ENCODE data around the gene NDRG4.
"Not testable (repeated sequence)": the region's sequence is repeated elsewhere in the genome, so short reads cannot be mapped to it uniquely, and the experiment has no call there.

NDRG4 gene

GRCh38 chr16:58472827-58473226, 27.1 kb upstream of the NDRG4 start:
- no peaks in the 10 kb centered on the region for H3K9me3 ChIP-seq (ENCODE audit: low read length)
- H2AFZ ChIP-seq (ENCODE audit: low read depth, low read length) = no peak overlapping the region
- H3K27me3 ChIP-seq (ENCODE audit: insufficient read depth, low read length) = peaks cover 35% of the 10 kb centered on the region
- H3K4me3 ChIP-seq (ENCODE audit: low read length) = no peak overlapping the region
- H3K36me3 ChIP-seq (ENCODE audit: insufficient read depth, low read length) = no peaks in the 10 kb centered on the region
- H3K4me1 ChIP-seq (ENCODE audit: insufficient read depth, low read length) = no peaks in the 10 kb centered on the region

GRCh38 chr16:58474296-58474695, 25.6 kb upstream of the NDRG4 start:
- H3K4me3 ChIP-seq (ENCODE audit: low read length) = no peak overlapping the region
- no peak overlapping the region for H2AFZ ChIP-seq (ENCODE audit: low read depth, low read length)
- H3K27me3 ChIP-seq (ENCODE audit: insufficient read depth, low read length) = peaks cover 30% of the 10 kb centered on the region
- H3K4me1 ChIP-seq (ENCODE audit: insufficient read depth, low read length) = no peaks in the 10 kb centered on the region
- no peaks in the 10 kb centered on the region for H3K9me3 ChIP-seq (ENCODE audit: low read length)
- H3K36me3 ChIP-seq (ENCODE audit: insufficient read depth, low read length) = no peaks in the 10 kb centered on the region

DNA sequence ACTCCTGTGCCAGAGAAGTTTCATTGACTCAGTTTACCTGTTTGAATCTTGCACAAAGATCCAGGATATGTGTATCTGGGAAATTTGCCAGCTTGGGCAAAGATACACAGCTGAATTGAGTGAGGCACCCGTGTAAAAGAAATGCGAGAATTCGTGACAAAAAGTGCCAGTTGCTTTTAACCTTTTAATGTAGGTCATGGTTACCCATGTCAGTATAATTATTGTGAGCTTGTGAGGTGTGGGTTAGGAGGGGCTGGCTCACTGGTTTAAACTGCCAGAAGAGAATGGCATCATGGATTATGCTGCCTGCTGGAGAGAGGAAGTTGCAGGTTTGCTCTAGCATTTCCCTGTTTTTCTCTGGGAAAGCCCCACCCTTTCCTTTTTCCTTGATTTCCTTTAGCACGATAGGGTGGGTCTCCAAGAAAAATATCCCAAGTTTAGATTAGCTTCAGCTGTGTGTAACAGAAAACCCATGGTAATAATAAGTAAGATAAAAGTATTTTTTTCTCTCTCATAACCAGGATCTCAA, 24.8 kb upstream of the NDRG4 start:
- Histone ChIP-seq H3K4me1 (ENCODE audit: insufficient read depth, low read length) (no peaks in the 10 kb centered on the region), H3K9me3 (ENCODE audit: low read length) (no peaks in the 10 kb centered on the region), H2AFZ (ENCODE audit: low read depth, low read length) (no peak overlapping the region), H3K27me3 (ENCODE audit: insufficient read depth, low read length) (peaks cover 26% of the 10 kb centered on the region), H3K36me3 (ENCODE audit: insufficient read depth, low read length) (no peaks in the 10 kb centered on the region), H3K4me3 (ENCODE audit: low read length) (no peak overlapping the region)

DNA sequence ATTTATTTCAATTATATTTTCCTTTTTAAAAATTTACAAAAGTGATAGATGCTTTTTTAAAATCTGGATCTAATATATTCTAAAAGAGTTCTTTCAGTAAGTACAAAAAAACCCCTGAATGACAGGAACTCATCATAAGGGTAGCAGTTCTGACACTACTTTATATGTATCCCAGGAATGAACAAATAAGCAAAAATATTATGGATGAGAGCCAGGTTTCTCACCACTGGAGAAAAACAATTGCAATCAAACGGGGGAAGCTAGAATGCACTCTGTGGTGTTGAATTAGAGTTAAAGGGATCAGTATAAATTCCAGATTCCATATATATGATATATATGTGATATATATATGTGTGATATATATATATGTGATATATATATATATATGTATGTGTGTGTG, 23.2 kb upstream of the NDRG4 start:
- Histone ChIP-seq H2AFZ (ENCODE audit: low read depth, low read length) (no peak overlapping the region), H3K27me3 (ENCODE audit: insufficient read depth, low read length) (peaks cover 29% of the 10 kb centered on the region), H3K36me3 (ENCODE audit: insufficient read depth, low read length) (no peaks in the 10 kb centered on the region), H3K4me1 (ENCODE audit: insufficient read depth, low read length) (no peaks in the 10 kb centered on the region), H3K9me3 (ENCODE audit: low read length) (no peaks in the 10 kb centered on the region), H3K4me3 (ENCODE audit: low read length) (no peak overlapping the region)

- Histone ChIP-seq H3K27me3 (ENCODE audit: insufficient read depth, low read length) (peaks cover 17% of the 10 kb centered on the region), H3K36me3 (ENCODE audit: insufficient read depth, low read length) (no peaks in the 10 kb centered on the region), H3K4me3 (ENCODE audit: low read length) (no peak overlapping the region), H2AFZ (ENCODE audit: low read depth, low read length) (no peak overlapping the region), H3K9me3 (ENCODE audit: low read length) (no peaks in the 10 kb centered on the region), H3K4me1 (ENCODE audit: insufficient read depth, low read length) (no peaks in the 10 kb centered on the region)
These were observed 21.5 kb upstream of the NDRG4 start for GRCh38 chr16:58478427-58478826.

- H3K4me3 ChIP-seq (ENCODE audit: low read length) = no peak overlapping the region
- no peaks in the 10 kb centered on the region for H3K9me3 ChIP-seq (ENCODE audit: low read length)
- H2AFZ ChIP-seq (ENCODE audit: low read depth, low read length) = no peak overlapping the region
- no peaks in the 10 kb centered on the region for H3K36me3 ChIP-seq (ENCODE audit: insufficient read depth, low read length)
- H3K4me1 ChIP-seq (ENCODE audit: insufficient read depth, low read length) = peaks cover 12% of the 10 kb centered on the region
- H3K27me3 ChIP-seq (ENCODE audit: insufficient read depth, low read length) = peaks cover 6% of the 10 kb centered on the region
These were observed 18.6 kb upstream of the NDRG4 start for GRCh38 chr16:58481226-58481869.

GRCh38 chr16:58481931-58482330, 18.0 kb upstream of the NDRG4 start:
- H3K4me1 ChIP-seq (ENCODE audit: insufficient read depth, low read length) = peaks cover 12% of the 10 kb centered on the region

GRCh38 chr16:58485184-58485887, 14.6 kb upstream of the NDRG4 start:
- Histone ChIP-seq H3K4me1 (ENCODE audit: insufficient read depth, low read length) (peaks cover 12% of the 10 kb centered on the region), H2AFZ (ENCODE audit: low read depth, low read length) (no peak overlapping the region), H3K36me3 (ENCODE audit: insufficient read depth, low read length) (no peaks in the 10 kb centered on the region), H3K9me3 (ENCODE audit: low read length) (no peaks in the 10 kb centered on the region), H3K4me3 (ENCODE audit: low read length) (no peak overlapping the region), H3K27me3 (ENCODE audit: insufficient read depth, low read length) (peaks cover 5% of the 10 kb centered on the region)

More at GRCh38 chr16:58481931-58482330, 18.0 kb upstream of the NDRG4 start:
- Histone ChIP-seq H3K27me3 (ENCODE audit: insufficient read depth, low read length) (peaks cover 6% of the 10 kb centered on the region), H2AFZ (ENCODE audit: low read depth, low read length) (no peak overlapping the region), H3K36me3 (ENCODE audit: insufficient read depth, low read length) (no peaks in the 10 kb centered on the region), H3K4me3 (ENCODE audit: low read length) (no peak overlapping the region), H3K9me3 (ENCODE audit: low read length) (no peaks in the 10 kb centered on the region)

- Histone ChIP-seq H3K4me3 (ENCODE audit: low read length) (no peak overlapping the region), H3K36me3 (ENCODE audit: insufficient read depth, low read length) (no peaks in the 10 kb centered on the region), H2AFZ (ENCODE audit: low read depth, low read length) (no peak overlapping the region), H3K27me3 (ENCODE audit: insufficient read depth, low read length) (no peaks in the 10 kb centered on the region), H3K4me1 (ENCODE audit: insufficient read depth, low read length) (peaks cover 20% of the 10 kb centered on the region), H3K9me3 (ENCODE audit: low read length) (no peaks in the 10 kb centered on the region)
These were observed 12.2 kb upstream of the NDRG4 start for GRCh38 chr16:58487566-58488351.

GRCh38 chr16:58488531-58488930, 11.4 kb upstream of the NDRG4 start:
- no peak overlapping the region for H3K4me3 ChIP-seq (ENCODE audit: low read length)

GRCh38 chr16:58490065-58490464, 9.9 kb upstream of the NDRG4 start:
- Histone ChIP-seq H3K36me3 (ENCODE audit: insufficient read depth, low read length) (no peaks in the 10 kb centered on the region), H3K4me1 (ENCODE audit: insufficient read depth, low read length) (peaks cover 38% of the 10 kb centered on the region), H3K27me3 (ENCODE audit: insufficient read depth, low read length) (no peaks in the 10 kb centered on the region), H3K9me3 (ENCODE audit: low read length) (no peaks in the 10 kb centered on the region), H3K4me3 (ENCODE audit: low read length) (no peak overlapping the region), H2AFZ (ENCODE audit: low read depth, low read length) (no peak overlapping the region)

More at GRCh38 chr16:58488531-58488930, 11.4 kb upstream of the NDRG4 start:
- Histone ChIP-seq H3K4me1 (ENCODE audit: insufficient read depth, low read length) (peaks cover 26% of the 10 kb centered on the region), H3K36me3 (ENCODE audit: insufficient read depth, low read length) (no peaks in the 10 kb centered on the region), H2AFZ (ENCODE audit: low read depth, low read length) (no peak overlapping the region), H3K27me3 (ENCODE audit: insufficient read depth, low read length) (no peaks in the 10 kb centered on the region), H3K9me3 (ENCODE audit: low read length) (no peaks in the 10 kb centered on the region)

DNA sequence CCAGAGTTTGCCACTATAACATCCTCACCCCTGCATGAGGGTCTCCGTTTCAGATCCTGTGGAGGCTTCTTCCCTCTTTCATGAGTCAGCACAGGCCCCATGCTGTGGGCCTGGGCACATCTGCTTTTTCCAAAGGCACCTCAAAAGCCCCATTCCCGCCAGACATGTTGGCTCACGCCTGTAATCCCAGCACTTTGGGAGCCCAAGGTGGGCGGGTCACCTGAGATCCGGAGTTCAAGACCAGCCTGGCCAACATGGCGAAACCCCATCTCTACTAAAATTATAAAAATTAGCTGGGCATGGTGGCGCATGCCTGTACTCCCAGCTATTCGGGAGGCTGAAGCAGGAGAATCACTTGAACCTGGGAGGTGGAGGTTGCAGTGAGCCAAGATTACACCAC, 9.4 kb upstream of the NDRG4 start:
- H3K27me3 ChIP-seq (ENCODE audit: insufficient read depth, low read length); H3K9me3 ChIP-seq (ENCODE audit: low read length); H2AFZ ChIP-seq (ENCODE audit: low read depth, low read length); H3K4me3 ChIP-seq (ENCODE audit: low read length); H3K36me3 ChIP-seq (ENCODE audit: insufficient read depth, low read length): not testable (repeated sequence)
- H3K4me1 ChIP-seq (ENCODE audit: insufficient read depth, low read length) = peaks cover 36% of the 10 kb centered on the region

GRCh38 chr16:58492066-58492465, 7.9 kb upstream of the NDRG4 start:
- H3K36me3 ChIP-seq (ENCODE audit: insufficient read depth, low read length) = no peaks in the 10 kb centered on the region
- H3K9me3 ChIP-seq (ENCODE audit: low read length) = no peaks in the 10 kb centered on the region
- no peaks in the 10 kb centered on the region for H3K27me3 ChIP-seq (ENCODE audit: insufficient read depth, low read length)
- no peak overlapping the region for H2AFZ ChIP-seq (ENCODE audit: low read depth, low read length)
- H3K4me1 ChIP-seq (ENCODE audit: insufficient read depth, low read length) = peaks cover 44% of the 10 kb centered on the region
- H3K4me3 ChIP-seq (ENCODE audit: low read length) = no peak overlapping the region

Measured in neuron (in vitro differentiated cells).